ENCODE measurements around the gene TMEM45B.
"Not testable (repeated sequence)": the region's sequence is repeated elsewhere in the genome, so short reads cannot be mapped to it uniquely, and the experiment has no call there.

Gene TMEM45B

DNA sequence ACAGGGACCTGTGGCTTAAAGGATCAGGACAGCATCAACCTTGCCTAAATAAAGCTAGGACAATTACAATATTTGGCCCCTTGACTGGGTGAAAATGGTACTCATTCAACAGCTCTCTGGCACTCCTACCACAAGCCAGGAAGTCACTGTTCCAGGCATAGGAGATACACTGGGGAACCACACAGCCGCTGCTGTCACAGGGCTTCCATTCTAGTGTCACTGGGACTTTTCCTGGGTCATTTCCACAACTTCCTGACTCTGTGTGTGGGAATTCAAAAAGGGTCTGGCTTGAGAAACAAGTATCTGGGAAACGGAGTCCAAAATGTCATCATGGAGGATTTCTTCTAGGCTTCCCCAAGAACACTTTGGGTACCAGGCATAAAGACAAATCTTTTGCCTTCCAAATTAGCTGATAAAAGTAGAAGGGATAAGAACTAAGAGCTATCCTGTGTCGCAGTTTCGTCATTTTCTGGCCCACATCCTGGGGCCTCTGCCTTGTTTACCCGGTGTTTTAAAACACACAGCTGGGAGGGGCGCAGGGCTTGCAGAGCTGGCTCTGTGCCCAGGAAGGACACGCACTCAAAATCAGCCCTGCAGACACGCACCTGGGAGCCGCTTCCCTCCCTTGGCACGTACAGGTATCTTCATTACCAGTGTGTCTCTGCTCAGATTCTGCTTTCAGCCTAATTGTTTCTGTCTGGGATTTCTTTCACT is 38.0 kb downstream of the TMEM45B start:
- peak; percentile 35 for DNase-seq

GRCh38 chr11:129854232-129854805 is 38.7 kb downstream of the TMEM45B start:
- DNase-seq: no peak

- DNase-seq: no peak
These were observed 39.4 kb downstream of the TMEM45B start for GRCh38 chr11:129855086-129855485.

- no peak for DNase-seq
These were observed 40.4 kb downstream of the TMEM45B start for GRCh38 chr11:129856036-129856435.

- DNase-seq: no peak
These were observed 46.3 kb downstream of the TMEM45B start for GRCh38 chr11:129861702-129862522.

- no peak for DNase-seq
These were observed 49.2 kb downstream of the TMEM45B start for GRCh38 chr11:129864811-129865210.

DNA sequence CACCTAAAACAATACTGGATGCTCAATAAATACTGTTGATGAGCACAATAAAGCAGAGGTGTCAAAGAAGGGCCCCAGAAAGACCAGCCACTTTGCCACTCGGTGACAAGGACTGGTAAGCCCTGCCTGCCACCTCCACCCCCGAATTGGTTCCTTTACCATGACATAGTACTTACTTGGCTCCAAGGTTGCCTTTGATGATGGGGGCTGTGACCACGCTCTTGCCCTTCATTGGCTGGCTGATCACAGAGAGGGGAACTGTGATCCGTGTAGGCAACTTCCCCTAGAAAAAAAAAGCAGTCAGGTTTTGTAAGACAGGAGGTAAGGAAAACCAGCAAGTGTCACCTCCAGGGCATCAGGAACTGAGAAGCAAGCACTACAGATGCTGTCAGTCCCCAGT is 50.1 kb downstream of the TMEM45B start:
- no peak for DNase-seq

GRCh38 chr11:129866311-129866710 is 50.7 kb downstream of the TMEM45B start:
- DNase-seq: no peak

DNA sequence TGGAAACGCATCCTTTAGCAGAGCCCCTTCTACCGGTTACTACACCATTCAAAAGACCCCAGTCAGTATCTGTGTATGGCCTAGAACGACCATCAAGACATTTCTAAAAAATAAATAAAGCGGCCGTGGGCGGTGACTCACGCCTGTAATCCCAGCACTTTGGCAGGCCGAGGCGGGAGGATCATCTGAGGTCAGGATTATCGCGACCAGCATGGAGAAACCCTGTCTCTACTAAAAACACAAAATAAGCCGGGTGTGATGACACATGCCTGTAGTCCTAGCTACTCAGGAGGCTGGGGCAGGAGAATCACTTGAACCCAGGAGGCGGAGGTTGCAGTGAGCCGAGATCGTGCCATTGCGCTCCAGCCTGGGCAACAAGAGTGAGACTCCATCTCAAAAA is 53.0 kb downstream of the TMEM45B start:
- DNase-seq: not testable (repeated sequence)

- no peak for DNase-seq
These were observed 56.3 kb downstream of the TMEM45B start for GRCh38 chr11:129871914-129872313.

GRCh38 chr11:129880311-129880710 is 64.7 kb downstream of the TMEM45B start:
- no peak for DNase-seq

- DNase-seq: peak; percentile 54
These were observed 66.0 kb downstream of the TMEM45B start for GRCh38 chr11:129881570-129882170.

DNA sequence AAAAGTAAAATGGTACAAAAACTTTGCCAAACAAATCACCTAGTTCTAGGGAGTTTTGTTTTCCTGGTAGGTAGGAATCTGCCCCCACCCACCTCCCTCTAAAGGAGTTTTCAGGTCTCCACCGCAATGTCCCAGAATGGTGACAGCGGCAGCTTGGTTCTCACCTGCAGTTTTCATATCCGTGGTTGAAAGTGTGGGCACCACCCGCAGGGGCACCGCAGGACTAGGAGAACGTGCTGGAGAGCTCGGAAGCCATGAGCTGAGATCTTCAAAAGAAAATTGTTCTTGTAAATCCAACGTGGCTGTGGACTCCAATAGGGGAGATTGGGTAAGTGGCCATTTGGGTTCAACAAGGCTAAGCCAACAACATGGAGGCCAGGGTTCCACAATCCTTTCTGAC is 68.9 kb downstream of the TMEM45B start:
- no peak for DNase-seq

DNA sequence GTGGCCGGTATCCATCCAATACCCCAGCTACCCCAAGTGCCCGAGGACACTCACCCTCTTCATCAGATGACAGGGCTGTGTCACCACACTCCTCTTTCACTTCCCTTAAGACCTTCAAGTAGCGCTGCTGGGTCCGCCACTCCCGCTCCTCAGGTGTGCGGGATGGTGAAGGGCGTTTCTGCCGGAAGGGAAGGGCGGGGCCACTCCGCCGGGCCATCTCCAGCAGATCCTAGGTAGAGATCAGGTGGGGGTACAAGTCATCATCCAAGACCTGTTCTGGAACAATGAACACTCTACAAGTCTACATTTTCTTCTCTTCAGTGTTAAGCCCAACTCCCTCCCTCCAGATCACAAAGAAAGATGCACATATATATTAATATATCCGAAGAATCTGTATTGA is 69.7 kb downstream of the TMEM45B start:
- no peak for DNase-seq

GRCh38 chr11:129888451-129888850 is 72.8 kb downstream of the TMEM45B start:
- no peak for DNase-seq

GRCh38 chr11:129894278-129895125 is 78.9 kb downstream of the TMEM45B start:
- DNase-seq: no peak

GRCh38 chr11:129895126-129896041 is 79.7 kb downstream of the TMEM45B start, which contains the start of gene NFRKB:
NFRKB (minus strand) TSS chr11:129895578; CDS start chr11:129892849, 2,729 bp downstream.
- DNase-seq: peak; percentile 88

GRCh38 chr11:129896062-129896461 is 80.4 kb downstream of the TMEM45B start:
- no peak for DNase-seq

DNA sequence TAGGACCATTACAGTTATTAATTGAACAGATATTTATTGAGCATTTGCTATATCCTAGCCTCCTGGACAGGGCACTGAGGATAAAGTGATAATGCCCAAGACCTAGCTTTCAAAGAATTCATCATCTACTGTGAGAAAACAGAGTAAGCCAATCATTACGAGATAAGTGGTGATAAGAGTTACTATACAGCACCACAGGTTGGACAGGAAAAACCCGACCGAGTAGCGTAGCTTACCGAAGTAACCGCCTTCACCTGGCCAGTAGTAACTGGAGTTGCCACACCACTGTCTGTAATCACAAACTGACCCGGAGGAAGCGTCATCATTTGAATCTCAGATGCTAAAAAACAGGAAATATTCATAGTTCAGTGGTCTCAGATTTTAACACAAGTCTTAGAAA is 89.8 kb downstream of the TMEM45B start:
- no peak for DNase-seq

Data from stimulated activated CD4-positive, alpha-beta T cell treated with anti-CD3 and anti-CD28 coated beads, Interleukin-4, amount 100 ng/mL, for 1 hour (primary cell).